ENCODE results near the gene FUT2. TPM values are rescaled to one million over a fixed set of nuclear protein-coding genes. Genes with fewer than 3 reads are reported as not detected.

The FUT2 gene
- total RNA-seq, 4 donors from 2014 or later, result 32.5 to 68.6 (median 55.1) TPM

- Histone ChIP-seq H3K4me1 (peaks cover 0 to 6% (median under 1%) of the 10 kb centered on the region in 4 donors), H3K36me3 (no peaks in the 10 kb centered on the region), H3K27ac (no peak overlapping the region), H3K9me3 (no peaks in the 10 kb centered on the region), H3K4me3 (no peak overlapping the region), H3K27me3 (no peaks in the 10 kb centered on the region)
- intact Hi-C loops (cut with DNase I; ENCODE audit: low total_unique reads), result no loop called here
- in situ Hi-C loops (cut with MboI; ENCODE audit: low pct_ligation_motif_present in 1 of 4, low pct_unique_long_range_greater_than_20kb in 1 of 4, low sequenced_read_pairs in 3 of 4), result no loop called here
- WGBS, 2 donors (ENCODE audit: low coverage in 1 of 2), result 48 to 56% methylated on average over 4 to 6 of the region's 6 CpGs
- TF ChIP-seq EP300 (IDR thresholded peaks at IDR 0.05; ENCODE audit: low read depth), result no peak
- TF ChIP-seq POLR2AphosphoS5 (IDR thresholded peaks at IDR 0.05), result no peak
- no peak for TF ChIP-seq POLR2A (IDR thresholded peaks at IDR 0.05)
- TF ChIP-seq, protein P1, sequence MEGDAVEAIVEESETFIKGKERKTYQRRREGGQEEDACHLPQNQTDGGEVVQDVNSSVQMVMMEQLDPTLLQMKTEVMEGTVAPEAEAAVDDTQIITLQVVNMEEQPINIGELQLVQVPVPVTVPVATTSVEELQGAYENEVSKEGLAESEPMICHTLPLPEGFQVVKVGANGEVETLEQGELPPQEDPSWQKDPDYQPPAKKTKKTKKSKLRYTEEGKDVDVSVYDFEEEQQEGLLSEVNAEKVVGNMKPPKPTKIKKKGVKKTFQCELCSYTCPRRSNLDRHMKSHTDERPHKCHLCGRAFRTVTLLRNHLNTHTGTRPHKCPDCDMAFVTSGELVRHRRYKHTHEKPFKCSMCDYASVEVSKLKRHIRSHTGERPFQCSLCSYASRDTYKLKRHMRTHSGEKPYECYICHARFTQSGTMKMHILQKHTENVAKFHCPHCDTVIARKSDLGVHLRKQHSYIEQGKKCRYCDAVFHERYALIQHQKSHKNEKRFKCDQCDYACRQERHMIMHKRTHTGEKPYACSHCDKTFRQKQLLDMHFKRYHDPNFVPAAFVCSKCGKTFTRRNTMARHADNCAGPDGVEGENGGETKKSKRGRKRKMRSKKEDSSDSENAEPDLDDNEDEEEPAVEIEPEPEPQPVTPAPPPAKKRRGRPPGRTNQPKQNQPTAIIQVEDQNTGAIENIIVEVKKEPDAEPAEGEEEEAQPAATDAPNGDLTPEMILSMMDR (IDR thresholded peaks at IDR 0.05), result no peak
- no peak for DNase-seq
Measured at GRCh38 chr19:48665786-48666185, 30.0 kb upstream of the FUT2 start.

GRCh38 chr19:48668332-48668731 is 27.4 kb upstream of the FUT2 start:
- no peaks in the 10 kb centered on the region for H3K36me3 ChIP-seq
- intact Hi-C loops (cut with DNase I; ENCODE audit: low total_unique reads) (no loop called here), in situ Hi-C loops (cut with MboI; ENCODE audit: low pct_ligation_motif_present in 1 of 4, low pct_unique_long_range_greater_than_20kb in 1 of 4, low sequenced_read_pairs in 3 of 4) (no loop called here)
- H3K27me3 ChIP-seq, result no peaks in the 10 kb centered on the region
- no peaks in the 10 kb centered on the region for H3K9me3 ChIP-seq
- TF ChIP-seq, protein P1 (IDR thresholded peaks at IDR 0.05), result no peak
- 89% methylated on average over 3 of the region's 3 CpGs; no CpG with 5 or more reads in 1 of the 2 donors for WGBS, 2 donors (ENCODE audit: low coverage in 1 of 2)
- no peaks in the 10 kb centered on the region for H3K4me1 ChIP-seq
- no peak overlapping the region for H3K4me3 ChIP-seq
- DNase-seq, result no peak
- no peak overlapping the region for H3K27ac ChIP-seq

GRCh38 chr19:48668761-48669160 is 27.0 kb upstream of the FUT2 start:
- H3K36me3 ChIP-seq, result no peaks in the 10 kb centered on the region
- H3K27me3 ChIP-seq, result no peaks in the 10 kb centered on the region
- H3K4me3 ChIP-seq, result no peak overlapping the region
- DNase-seq, result no peak
- intact Hi-C loops (cut with DNase I; ENCODE audit: low total_unique reads) (no loop called here), in situ Hi-C loops (cut with MboI; ENCODE audit: low pct_ligation_motif_present in 1 of 4, low pct_unique_long_range_greater_than_20kb in 1 of 4, low sequenced_read_pairs in 3 of 4) (no loop called here)
- no peak overlapping the region for H3K27ac ChIP-seq
- WGBS, 2 donors (ENCODE audit: low coverage in 1 of 2), result 93 to 100% methylated on average over 1 to 2 of the region's 2 CpGs
- TF ChIP-seq, protein P1 (IDR thresholded peaks at IDR 0.05), result no peak
- TF ChIP-seq POLR2A (IDR thresholded peaks at IDR 0.05) (no peak), POLR2AphosphoS5 (IDR thresholded peaks at IDR 0.05) (no peak), EP300 (IDR thresholded peaks at IDR 0.05; ENCODE audit: low read depth) (no peak)
- H3K9me3 ChIP-seq, result no peaks in the 10 kb centered on the region
- no peaks in the 10 kb centered on the region for H3K4me1 ChIP-seq

DNA sequence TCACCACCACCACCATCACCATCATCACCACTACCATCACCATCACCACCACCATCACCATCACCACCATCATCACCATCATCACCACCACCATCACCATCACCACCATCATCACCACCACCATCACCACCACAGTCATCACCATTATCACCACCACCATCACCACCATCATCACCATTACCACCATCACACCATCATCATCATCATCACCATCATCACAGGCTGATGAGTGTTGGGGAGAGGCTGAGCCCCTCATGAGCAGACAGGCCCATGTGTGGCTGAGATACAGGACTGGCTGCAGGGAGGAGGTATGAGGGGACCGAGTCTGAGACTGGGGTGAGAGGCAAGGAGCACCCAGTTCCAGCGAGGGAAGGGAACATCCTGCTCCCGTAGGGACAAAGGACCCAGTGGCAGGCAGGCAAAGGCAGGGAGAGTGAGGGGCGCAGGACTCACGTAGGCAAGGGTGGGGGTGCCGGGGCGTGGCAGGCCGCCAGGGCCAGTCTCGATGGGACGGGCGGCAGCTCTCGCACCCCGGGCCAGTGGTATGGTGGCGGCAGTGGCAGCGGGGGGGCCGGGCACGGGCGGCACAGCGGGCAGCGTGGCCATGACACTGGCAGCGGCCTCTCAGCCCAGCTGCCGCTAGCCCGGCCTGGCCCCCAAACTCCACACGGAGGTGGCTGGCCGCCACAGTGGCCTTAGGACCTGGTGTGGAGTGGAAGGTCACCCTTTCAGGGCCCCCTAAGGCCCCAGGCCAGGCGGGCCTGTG is 25.7 kb upstream of the FUT2 start:
- 89% methylated on average over 26 of the region's 26 CpGs; no CpG with 5 or more reads in 1 of the 2 donors for WGBS, 2 donors (ENCODE audit: low coverage in 1 of 2)
- H3K27ac ChIP-seq, result no peak overlapping the region
- no peak for DNase-seq
- peaks cover 0 to 1% (median under 1%) of the 10 kb centered on the region in 4 donors for H3K4me1 ChIP-seq
- intact Hi-C loops (cut with DNase I; ENCODE audit: low total_unique reads) (loop anchor here (10.0 kb wide), 1 partner anchor 75 kb away; the partner anchor contains the start of genes IZUMO1 and RASIP1), in situ Hi-C loops (cut with MboI; ENCODE audit: low pct_ligation_motif_present in 1 of 4, low pct_unique_long_range_greater_than_20kb in 1 of 4, low sequenced_read_pairs in 3 of 4) (no loop called here)
- no peaks in the 10 kb centered on the region for H3K27me3 ChIP-seq
- no peak for TF ChIP-seq POLR2AphosphoS5 (IDR thresholded peaks at IDR 0.05)
- no peak for TF ChIP-seq EP300 (IDR thresholded peaks at IDR 0.05; ENCODE audit: low read depth)
- TF ChIP-seq, protein P1 (IDR thresholded peaks at IDR 0.05), result no peak
- no peak for TF ChIP-seq POLR2A (IDR thresholded peaks at IDR 0.05)
- no peaks in the 10 kb centered on the region for H3K9me3 ChIP-seq
- H3K4me3 ChIP-seq, result no peak overlapping the region
- H3K36me3 ChIP-seq, result no peaks in the 10 kb centered on the region
